Stimulated activated CD4-positive, alpha-beta T cell treated with anti-CD3 and anti-CD28 coated beads, Interleukin-15, amount 100 ng/mL, for 1 hour (primary cell): ENCODE results near the gene ZNF213.
"Not testable (repeated sequence)": the region's sequence is repeated elsewhere in the genome, so short reads cannot be mapped to it uniquely, and the experiment has no call there.

Experiments used
- DNase-seq, 2 donors: peaks; one replicate each; pipeline ENCODE4 v3.0.0-alpha.2; 2020; ENCODE audit warnings: low read depth in 1 of 2, low spot score in 1 of 2

ZNF213 gene

DNA sequence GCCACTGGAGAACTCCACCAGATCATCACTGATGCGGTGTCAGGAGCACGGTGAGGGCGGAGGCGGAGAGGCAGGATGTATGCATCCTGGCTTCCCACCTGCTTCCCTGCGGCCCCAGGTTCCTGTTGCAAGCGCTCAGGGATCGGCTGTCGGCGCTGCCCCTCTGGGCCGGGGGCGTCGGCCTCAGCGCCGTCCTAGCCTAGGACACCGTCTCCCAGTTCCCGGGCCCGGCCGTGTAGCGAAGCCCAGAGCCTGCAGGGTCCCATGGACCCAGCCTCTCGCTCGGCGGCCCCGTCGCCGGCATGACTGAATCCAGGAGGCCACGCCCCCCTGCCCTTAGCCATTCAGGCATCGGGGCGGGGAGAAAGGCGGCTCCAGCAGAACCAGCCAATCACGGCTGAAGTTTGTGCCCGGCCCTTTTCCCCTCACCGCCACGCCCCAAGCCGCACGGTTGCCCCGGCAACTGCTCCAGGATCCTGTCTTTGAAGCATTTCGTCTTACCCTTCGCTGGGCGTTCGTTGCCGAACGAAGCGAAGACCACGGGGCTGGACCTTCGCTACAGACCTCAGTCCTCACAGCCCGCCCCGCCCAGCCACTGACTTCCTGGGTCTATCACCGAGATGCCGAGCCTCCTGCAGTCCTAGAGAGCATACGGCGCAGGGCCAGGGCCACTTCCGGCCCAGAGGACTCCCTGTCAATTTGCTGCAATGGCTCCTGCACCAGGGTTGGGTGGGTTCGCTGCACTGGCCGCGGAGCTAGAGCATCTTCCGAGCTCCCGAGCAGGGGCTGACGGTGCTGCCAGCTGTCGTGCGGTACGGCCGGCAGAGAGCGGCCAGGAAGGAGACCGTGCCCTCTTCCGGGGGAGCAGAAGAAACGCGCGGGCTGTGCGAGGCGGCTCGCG, 10.6 kb upstream of the ZNF213 start:
- peak; percentile 92 to 95 for DNase-seq

DNA sequence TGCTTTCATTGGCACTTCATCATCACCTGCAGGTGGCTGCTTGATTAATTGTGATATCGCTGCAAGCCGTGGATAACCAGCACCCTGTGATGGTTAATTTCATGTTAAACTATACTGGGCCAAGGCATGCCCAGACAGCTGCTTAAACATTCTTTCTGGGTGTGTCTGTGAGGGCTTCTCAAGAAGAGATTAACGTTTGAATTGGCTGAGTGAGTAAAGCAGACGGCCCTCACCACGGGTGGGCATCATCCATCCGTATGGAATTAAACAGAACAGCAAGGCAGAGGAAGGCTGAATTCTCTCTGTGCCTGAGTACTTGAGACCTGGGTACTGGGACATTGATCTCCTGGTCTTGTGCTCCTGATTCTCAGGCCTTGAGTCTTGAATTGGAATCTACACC, 7.1 kb upstream of the ZNF213 start:
- no peak for DNase-seq

DNA sequence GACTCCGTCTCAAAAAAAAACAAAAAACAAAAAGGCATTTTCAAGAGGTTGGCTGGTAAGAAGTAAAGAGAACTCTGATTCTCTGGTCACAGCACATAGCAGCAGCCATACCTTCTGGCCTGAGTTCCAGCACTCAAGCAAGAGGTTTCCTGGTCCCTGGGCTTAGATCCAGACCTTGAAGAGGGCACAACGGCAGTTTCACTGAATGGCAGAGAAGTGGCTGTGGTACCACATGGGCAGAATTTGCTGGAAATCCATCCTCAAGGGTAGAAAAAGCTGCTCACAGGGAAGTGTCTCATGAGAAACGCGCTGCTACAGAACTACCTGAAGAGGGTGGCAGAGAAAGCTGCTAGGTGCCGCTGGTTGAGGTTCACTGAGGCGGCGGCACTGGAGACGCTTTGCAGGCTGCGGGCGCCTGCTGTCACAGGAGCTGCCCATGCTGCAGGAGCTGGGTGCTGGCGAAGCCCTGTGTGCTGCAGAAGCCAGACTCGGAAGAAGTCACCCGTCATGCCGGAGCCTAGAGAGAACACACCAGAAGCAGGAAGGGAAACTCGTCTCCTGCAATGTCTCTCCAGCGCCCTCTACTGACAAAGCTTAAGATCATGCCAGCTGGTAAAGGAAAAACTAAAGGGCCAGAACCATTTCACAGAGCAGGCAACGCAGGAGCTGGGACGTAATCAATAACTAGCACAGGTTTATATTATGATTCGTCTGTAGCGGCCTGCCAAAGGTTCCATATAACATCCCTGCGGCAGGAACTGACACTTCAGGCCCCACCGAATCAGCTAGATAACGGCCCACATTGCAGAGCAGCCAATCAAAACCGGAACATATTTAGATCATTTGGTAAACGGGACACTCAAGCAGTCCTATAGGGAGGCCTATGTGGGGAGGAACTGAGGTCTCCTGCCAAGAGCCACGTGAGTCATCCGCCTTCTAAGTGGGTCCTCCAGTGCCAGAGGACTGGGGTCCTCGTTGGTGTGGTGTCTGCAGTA, 5.4 kb upstream of the ZNF213 start:
- peak in 1 of 2 donors; percentile 65 for DNase-seq

DNA sequence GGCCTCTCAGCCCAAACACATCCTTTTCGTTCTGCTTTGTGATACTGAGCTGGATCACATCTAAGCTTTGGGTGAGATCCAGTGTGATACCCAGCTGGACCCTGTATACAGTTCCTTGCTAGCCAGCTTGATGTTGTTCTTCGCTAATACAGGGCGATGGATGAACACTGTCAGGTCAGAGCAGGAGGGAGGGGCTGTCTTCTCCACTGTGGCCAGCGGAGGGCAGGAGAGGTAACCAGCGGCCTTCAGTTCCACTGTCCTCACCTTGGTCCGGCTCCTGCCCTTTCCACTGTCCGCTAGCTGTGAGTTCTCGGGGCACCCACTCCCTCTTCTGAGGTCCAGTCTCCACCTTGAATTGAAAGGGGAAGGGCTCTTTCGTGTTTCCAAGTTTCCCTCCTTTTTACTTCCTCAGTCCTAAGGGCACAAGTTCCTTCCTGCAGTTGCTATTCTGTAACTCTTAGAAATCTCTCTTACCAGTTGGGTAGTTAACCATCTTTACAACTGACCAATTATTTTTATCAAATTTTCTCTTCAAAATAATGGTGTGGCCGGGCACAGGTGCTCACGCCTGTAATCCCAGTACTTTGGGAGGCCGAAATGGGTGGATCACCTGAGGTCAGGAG, 3.0 kb upstream of the ZNF213 start:
- no peak for DNase-seq

DNA sequence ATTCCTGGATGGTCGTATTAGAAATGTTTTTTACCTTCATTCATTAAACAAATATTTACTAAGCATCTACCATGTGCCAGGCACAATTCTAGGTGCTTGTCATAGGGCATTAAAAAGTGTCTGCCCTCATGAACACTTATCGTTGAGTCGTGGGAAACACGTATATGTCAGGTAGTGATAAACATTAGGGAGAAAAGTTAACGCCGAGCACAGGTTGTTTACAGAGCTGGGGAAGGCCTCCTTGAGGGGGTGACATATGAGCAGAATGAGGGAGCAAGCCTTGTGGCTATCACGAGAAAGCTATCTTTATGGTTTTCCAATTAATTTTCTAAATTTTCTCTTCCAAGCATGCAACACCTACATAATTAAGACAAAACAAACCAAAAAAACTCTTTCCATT, 985 bp upstream of the ZNF213 start:
- no peak for DNase-seq

DNA sequence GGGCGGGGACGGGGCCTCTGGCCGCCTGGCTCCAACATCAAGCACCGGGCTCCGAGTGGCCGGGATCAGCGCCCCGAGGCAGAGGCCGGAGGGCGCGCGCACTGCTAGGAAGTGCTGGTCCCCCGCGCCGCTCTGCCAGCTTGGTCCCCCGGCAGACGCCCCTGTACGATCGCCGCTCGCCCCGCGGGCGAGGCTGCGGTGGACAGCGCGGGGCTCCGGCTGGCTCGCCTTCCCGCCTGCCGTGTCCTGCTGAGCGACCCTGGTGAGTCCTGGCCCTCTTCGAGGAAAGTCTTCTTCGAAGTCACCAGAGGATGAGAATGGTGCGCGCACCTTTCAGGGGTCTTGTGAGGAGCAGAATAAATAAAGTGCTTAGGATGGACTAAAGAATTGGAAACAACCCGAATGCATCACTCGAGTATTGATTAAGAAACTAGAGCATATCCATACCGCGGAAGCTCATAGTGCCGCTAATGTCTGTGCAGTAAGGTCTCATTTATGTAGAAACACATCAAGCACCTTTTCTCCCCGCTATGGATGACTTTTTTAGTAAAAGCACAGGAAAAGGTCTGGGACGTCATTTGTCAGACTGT, 392 bp downstream of the ZNF213 start:
- no peak for DNase-seq

DNA sequence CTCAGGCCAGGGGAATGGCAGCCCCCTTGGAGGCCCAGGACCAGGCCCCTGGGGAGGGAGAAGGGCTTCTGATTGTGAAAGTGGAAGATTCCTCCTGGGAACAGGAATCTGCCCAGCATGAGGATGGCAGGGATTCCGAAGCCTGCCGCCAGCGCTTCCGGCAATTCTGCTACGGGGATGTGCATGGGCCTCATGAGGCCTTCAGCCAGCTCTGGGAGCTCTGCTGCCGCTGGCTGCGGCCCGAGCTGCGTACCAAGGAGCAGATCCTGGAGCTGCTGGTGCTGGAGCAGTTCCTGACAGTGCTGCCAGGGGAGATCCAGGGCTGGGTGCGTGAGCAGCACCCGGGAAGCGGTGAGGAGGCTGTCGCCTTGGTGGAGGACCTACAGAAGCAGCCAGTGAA, 2.4 kb downstream of the ZNF213 start:
- no peak for DNase-seq

DNA sequence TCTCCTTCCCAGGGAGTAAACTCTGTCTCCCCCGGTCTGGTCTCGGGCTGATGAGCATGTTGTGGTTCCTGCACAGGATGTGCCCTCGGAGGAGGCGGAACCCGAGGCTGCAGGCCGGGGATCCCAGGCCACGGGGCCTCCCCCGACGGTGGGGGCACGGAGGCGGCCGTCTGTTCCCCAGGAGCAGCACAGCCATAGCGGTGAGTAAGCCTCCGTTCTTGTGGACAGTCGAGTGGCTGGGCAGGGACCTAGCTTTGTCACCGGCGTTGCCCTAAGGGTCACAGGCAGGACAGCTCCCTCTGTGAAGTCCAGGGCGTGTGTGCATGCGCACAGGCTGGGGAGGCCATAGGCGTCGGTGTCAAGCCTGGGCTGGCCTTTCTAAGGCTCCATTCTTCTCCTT, 3.5 kb downstream of the ZNF213 start:
- no peak for DNase-seq

DNA sequence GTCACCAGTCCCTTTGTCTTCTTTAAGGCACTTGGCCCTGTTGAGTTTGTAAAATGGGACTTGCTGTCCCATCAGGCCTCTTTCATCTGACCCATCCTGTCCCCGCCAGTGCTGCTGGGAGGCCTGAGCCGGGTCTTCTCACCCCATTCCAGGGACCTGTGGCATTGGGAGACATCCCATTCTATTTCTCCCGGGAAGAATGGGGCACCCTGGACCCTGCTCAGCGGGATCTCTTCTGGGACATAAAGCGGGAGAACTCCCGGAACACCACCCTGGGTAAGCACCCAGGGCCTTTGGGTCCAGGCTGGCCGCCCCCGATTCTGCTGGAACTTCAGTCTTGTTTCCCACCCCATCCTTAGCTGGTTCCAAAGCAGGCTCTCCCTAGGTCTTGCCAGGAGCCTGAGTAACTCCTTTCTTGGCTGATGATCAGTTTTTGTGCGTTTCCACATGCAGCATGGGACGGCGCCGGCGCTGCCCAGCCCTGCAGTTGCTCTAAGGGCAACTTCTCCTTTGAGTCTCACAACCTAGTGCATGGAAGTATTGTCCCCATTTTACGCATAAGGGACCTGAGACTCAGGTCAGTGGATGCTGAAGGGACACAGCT, 4.1 kb downstream of the ZNF213 start:
- DNase-seq = no peak

DNA sequence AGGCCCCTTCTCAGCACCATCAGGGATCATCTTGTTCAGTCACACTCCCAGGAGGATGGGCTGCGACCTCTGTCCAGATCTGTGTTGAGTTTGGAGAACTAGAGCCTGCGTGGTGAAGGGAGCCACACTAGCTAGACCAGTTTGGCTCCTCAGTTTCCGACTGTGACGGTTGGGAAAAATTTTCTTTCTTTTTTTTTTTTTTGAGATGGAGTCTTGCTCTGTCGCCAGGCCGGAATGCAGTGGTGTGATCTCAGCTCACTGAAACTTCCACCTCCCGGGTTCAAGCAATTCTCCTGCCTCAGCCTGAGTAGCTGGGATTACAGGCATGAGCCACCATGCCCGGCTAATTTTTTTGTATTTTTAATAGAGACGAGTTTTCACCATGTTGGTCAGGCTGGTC, 4.7 kb downstream of the ZNF213 start:
- not testable (repeated sequence) for DNase-seq

DNA sequence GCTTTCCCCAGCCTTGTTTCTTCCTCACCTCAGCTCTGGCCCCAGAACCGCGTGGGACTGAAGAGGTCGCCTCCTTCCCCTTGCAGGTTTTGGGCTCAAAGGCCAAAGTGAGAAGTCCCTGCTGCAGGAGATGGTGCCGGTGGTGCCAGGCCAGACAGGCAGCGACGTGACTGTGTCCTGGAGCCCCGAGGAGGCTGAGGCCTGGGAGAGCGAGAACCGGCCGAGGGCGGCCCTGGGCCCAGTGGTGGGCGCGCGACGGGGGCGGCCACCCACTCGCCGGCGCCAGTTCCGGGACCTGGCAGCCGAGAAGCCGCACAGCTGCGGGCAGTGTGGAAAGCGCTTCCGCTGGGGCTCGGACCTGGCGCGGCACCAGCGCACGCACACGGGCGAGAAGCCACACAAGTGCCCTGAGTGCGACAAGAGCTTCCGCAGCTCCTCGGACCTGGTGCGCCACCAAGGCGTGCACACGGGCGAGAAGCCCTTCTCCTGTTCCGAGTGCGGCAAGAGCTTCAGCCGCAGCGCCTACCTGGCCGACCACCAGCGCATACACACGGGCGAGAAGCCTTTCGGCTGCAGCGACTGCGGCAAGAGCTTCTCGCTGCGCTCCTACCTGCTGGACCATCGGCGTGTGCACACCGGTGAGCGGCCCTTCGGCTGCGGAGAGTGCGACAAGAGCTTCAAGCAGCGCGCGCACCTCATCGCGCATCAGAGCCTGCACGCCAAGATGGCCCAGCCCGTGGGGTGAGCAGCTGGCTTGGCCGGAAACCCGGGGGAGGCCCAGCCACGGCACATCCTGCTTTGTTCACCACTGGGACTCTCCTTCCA, 6.0 kb downstream of the ZNF213 start:
- DNase-seq = no peak

DNA sequence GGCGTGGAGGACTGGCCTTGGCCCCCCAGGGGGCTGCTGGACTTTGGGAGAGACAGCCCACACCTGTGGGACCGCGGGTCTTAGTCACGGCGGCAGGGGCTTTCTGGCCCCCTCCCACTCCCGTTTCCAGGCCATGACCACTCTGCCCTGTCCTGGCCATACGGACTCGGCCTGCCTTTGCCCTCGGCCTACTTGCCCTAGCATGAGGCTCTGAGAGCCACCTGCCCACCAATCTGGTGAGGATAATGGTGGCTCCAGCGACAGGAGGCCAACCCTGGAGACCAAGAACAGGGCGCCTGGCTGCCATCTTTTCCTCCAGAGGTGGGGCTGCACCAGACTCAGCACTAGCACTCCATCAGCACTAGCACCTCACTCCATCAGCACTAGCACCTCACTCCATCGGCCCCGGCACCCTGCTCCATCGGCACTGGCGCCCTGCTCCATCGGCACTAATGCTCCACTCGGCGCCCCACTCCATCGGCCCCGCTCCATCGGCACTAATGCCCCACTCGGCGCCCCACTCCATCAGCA, 7.0 kb downstream of the ZNF213 start:
- DNase-seq = no peak

DNA sequence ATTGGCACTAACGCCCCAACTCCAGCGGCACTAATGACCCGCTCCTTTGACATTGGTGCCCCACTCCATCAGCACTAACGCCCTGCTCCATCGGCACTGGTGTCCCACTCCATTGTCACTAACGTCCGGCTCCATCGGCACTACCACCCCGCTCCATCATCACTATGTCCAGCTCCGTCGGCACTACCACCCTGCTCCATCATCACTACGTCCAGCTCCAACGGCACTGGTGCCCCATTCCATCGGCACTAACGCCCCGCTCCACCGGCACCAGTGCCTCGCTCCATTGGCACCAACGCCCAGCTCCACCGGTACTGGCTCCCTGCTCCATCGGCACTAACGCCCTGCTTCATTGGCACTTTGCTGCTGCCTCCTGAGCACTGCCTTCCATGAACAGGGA, 7.5 kb downstream of the ZNF213 start:
- DNase-seq = no peak

DNA sequence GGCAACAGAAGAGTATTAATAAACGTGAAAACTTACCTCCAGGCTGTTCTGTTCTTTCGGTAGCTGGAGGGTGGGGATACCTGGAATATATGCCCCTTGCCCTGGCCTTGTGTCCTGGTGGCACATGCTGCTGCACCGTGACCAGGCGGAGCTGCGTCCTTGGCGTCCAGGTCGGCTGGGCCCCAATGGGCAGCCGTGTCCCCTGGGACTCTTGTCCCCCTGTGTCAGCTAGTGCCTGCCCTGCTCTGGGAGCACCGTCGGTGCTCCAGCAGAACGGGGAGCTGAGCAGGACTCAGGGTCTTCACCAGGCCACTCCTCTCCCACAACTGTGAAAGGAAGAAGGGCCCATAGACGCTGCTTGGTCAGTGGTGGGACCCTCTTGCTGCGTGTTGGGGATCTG, 7.9 kb downstream of the ZNF213 start:
- no peak for DNase-seq

DNA sequence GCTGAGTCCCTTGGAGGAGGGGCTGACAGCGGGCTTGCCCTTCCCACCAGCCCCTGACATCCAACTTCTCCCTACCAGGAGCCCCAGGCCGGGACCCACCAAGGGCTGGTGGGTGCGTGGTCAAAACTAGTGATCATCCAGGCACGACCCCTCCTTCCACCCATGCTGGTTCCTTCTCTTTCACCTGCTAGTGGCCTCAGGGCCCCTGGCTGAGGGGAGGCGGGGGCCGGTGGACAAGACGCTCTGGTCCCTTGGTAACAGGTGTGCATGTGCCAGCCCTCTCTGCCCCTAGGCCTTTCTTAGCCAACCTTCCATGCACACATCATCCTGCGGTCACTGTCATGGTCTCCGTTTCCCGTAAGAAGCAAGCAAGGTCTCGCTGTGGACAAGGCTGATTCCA, 8.4 kb downstream of the ZNF213 start:
- no peak for DNase-seq

DNA sequence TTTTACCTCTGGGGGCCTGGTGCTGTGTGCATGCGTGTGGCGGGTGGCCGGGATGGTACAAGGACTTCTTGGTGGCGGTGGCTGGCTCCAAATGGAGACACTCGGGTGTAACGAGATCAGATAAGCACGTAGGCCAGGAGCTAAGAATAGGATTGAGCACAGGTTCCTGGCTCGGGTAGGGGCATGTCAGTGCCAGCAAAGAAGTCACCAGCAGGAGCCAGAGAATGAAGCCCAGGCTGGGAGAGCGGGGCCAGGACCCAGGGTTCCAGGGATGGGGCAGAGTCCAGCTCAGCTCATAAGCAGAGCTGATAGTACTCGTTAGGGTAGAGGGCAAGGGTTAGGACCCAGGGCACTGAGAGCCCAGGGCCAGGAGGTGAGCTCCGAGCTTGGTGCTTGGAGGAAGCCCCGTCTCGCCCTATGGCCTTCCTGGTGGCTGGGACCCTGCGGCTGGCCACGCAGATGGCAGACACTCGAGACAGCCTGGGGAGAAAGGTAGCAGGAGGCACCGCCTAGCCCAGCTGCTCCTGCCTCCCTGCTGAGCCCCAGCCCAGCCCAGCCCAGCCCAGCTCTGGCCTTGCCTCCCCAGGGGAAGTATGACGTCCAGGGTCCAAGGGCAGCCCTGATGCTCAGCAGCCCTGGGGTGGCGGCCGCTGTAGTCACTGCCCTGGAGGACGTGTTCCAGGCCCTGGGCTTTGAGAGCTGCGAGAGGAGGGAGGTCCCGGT, 8.9 kb downstream of the ZNF213 start:
- DNase-seq = no peak

DNA sequence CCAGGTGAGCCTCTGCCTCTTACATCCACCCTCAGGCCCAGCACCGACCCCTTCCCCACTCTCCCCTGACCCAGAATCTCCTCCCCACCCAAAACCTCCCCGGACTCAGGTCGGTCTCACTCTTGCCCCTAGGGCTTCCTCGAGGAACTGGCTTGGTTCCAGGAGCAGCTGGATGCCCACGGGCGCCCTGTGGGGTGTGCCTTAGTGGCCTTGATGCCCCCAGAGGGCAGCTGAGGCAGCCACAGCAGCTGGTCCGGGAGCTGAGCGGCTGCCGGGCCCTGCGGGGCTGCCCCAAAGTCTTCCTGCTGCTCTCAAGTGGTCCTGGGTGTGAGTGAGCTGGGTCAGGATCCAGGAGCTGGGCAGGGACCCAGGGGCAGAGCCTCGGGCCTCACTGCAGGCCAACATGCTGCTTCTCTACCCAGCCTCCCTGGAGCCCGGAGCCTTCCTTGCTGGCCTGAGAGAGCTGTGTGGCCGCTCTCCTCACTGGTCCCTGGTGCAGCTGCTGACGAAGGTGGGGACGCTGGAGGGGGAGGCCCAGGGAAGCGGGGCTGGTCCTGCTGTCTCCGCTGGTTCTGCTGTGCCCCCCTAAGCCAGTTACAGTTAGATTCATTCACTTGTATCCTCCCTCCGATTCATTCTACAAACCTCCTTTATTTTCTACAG, 9.6 kb downstream of the ZNF213 start:
- DNase-seq = no peak

DNA sequence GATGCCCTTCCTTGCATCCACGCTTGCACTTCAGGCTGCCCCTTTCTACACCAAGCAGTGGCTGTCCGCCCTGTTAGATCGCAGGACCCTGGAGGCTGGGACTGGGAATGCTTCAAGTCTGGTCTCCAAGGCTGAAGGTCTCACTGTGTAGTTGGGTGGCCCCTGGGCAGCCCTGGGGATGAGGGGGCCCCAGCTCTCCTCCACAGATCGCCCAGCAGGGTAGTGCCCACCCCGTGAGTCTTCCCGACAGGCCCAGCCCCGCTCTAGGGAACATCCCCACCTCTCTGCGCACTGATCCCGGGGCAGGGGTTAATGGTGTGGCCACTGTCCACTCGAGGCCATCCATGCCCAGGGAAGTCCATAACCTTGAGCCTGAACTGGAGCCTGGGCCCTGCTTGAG, 10.3 kb downstream of the ZNF213 start:
- DNase-seq = no peak
